ENCODE results near the gene EGFL7.

- TF ChIP-seq CTCF (IDR thresholded peaks at IDR 0.05) (no peak), POLR2A (IDR thresholded peaks at IDR 0.05) (no peak)
These were observed 7.2 kb downstream of the EGFL7 start for GRCh38 chr9:136669791-136670464.

All from right lobe of liver (tissue), 4 donors.